C1 segment of cervical spinal cord (tissue), 14 donors: ENCODE measurements around the gene HCN4.
"Not testable (repeated sequence)": the region's sequence is repeated elsewhere in the genome, so short reads cannot be mapped to it uniquely, and the experiment has no call there.

Experiments used
- DNase-seq, 14 donors: peaks; one replicate each; lab custom pipeline; 2025; lab: John Stamatoyannopoulos, UW

The HCN4 gene

DNA sequence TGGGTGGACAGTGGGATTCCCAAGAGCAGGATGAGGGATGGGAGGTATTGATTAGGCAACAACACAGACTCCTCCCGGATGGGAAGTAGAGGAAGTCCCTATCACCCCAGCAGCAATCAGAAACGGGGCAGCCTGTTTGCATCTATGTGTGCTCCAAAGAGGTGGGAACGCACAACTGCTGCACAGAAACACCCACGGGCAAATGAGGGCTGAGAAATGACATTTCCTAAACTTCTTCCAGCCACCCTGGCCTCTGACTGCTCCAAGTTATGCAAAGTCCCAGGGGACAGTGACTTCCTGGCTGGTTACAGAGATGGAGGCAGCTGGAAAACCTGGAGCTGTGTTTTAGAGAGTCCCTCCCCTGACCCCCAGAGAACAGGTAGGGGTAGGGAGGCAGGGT lies 42.6 kb downstream of the HCN4 start:
- DNase-seq, result no peak

DNA sequence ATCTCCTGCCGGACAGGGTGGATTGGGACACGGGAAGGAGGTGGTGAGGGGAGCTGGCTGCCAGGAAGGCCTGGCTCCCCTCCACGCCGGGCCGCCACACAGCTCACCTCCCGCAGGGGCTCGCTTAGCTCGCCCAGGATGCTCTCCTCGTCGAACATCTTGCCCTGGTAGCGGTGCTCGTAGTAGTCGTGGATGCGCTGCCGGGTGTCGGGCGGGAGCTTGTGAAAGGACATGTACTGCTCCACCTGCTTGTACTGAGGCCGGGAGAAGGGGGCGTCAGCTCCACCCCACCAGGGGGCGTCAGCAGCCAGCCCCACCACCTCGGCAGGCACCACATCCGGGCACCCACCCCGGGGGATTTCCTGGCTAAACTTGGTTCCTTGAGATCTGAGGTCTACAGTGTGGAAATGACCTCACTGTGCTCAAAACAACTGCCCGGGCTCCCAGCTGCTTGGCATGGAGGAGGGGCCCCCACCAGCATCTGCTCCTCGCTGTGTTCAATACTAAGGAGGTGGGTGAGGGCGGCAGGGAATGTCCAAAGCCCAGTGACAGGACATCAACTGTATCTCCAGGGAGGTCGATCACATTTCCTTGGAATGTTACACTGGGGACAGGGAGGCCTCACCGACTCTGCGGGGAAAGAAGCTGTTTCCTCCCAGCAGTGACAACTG lies 43.4 kb downstream of the HCN4 start:
- DNase-seq, result no peak

DNA sequence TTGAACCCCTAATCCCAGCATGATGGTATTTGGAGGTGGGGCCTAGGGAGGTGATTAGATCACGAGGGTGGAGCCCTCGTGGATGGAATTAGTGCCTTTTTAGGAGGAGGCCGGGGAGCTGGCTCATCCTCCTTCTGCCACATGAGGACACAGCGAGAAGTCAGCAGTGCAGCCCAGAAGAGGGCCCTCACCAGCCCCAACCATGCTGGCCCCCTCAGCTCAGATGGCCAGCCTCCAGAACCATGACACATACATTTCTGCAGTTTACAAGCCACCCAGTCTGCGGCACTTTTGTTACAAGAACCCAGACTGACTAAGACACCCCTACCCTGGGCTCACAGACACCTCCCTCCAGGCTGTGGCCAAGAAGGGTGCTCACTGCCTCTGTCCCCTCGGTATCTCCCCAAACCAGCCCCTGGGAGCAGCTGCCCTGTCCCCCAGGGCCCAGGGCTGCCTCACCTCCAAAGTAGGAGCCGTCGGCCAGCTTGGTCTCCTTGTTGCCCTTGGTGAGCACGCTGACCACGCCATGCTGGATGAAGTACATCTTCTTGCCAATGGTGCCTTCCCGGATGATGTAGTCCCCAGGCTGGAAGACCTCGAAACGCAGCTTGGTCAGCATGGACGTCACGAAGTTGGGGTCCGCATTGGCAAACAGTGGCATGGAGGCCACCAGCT lies 44.1 kb downstream of the HCN4 start:
- DNase-seq, result no peak

DNA sequence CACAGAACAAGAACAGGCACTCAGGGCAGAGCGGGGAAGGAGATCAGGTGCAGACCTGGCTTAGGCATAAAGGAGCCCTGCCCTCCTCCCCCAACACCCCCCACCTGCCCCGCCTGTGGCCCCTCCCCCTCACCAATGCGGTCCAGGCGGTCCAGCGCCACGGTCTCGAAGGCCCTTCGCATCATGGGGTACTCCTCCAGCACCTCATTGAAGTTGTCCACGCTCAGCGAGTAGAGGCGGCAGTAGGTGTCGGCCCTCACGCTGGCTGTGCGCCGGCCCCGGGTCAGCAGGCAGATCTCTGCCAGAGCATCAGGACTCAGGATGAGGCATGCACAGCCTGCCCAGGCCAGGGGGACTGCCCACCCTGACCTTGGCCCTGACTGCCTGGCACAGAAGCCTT lies 44.8 kb downstream of the HCN4 start:
- DNase-seq, result no peak

DNA sequence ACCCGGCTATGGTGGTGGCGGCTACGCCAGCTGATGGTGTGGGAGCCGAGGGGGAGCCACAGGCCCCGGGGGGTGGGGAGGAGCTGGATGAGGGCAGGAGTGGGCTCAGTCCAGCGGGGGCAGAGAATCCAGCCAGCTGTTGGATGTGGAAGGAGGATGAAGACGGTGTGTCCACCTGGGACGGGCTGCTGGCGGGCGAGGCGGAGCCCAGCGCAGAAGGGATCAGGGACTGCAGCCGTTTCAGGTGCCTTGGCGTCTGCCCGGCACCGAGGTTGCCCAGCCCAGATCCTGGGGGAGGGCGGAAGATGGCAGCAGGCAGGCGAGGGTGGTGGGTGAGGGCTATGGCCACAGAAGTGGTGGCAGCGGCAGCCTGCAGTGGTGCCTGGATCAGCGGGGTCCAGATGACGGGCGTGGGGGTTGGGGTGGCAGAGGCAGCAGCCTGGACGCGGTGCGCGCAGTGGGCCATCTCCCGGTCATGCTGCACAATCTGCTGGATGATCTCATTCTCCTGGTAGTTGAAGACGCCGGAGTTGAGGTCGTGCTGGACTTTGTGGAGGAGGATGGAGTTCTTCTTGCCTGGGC lies 45.3 kb downstream of the HCN4 start:
- DNase-seq, result no peak

DNA sequence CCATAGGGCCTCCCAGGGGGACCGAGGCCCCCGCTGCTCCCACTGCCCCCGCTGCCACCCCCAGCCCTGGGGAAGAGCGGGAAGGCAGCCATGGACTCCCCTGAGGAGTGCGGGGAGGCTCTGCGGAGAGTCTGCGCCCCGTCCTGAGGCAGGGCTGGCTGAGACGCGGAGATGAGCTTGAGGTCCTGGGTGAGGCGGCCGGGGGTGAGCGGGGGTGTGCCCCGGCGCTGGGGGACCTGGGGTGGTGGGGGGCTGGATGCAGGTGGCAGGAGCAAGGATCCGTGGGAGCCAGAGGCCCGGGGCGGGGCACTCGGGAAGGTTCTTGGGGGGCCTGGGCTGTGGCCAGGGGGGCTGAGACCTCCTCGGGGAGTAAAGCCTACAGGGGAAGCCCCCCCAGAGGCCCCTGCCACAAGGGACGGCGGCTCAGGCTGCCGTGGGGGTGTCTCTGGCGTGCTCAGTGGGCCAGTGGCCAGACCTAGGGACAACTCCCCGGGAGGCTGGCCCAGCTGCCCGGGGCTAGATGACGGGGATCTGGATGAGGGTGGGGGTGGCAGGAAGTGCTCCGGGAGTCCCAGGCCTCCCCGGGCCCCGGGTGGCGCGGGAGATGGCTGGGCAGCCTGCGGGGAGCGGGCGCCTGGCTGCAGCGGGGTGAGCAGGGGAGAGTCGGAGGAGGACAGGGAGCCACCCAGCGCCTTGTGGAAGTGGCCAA lies 45.9 kb downstream of the HCN4 start:
- DNase-seq, result peak in 1 of 14 donors; percentile 3

DNA sequence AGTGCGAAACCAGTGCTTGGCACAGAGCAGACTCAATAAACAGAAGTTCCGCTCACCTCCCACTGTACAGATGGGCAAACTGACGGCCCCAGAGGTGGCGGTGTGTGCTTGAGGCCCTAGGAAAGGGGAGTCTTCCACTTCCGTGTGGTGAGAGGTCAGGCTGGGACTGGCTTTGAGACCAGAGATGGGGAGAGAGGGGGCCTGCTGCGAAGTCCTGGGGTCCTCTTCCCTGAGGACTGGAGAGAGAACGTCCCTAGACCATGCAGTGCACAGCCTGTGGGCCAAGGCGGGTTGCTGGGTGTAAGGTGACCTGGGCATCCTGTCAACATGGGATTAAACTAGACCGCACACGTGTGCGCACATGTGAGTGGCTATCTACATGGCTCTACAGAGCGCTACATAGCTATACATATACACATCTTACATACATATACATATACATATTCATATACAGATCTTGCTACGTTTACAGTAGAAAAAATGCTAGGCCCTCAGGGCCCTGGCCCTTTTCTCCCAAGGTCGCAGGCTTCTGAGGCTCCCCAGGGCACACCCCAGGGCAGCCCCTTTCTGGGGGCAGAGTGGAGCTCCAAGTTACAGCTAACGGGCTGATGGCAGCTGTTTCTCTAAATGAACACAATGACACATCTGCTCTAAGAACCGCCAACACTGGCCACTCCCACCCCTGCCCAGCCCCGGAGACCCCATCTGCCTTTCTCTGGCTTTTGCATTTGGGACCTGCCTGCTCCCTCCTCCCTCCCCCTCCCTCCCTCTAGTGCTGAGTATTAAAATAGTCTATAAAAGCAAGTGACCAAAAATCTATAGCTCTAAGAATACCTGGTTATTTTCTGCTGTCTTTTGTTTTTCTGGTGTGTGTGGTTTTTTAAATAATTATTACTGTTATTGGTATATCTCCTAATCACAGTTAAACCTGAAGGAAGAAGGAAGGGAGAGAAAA lies 47.0 kb downstream of the HCN4 start:
- DNase-seq, result no peak

DNA sequence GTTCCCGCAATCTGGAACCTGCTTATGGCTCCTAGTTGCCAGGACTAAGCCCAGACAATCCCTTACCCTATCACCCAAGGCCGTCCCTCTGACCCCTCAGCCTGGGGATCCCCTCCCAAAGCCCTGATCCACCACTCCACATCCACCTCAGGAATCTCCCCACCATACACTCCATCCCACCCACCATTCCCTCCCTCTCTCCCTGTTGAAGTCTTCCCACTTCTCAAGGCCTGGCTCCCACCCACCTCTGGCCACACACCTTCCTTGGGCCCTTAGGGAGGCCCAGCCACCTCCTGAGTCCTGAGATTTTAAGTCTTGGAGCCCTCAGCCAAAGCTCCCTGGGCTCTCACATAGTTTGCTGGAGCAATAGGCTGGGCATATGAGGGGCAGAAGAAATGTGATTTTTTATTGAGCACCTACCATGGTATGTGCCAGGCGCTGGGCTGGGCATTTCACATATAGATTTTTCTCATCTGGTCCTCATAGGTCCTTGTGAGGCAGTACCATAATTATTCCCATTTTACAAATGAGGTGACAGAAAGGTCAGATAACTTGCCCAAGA lies 48.1 kb downstream of the HCN4 start:
- DNase-seq, result no peak

DNA sequence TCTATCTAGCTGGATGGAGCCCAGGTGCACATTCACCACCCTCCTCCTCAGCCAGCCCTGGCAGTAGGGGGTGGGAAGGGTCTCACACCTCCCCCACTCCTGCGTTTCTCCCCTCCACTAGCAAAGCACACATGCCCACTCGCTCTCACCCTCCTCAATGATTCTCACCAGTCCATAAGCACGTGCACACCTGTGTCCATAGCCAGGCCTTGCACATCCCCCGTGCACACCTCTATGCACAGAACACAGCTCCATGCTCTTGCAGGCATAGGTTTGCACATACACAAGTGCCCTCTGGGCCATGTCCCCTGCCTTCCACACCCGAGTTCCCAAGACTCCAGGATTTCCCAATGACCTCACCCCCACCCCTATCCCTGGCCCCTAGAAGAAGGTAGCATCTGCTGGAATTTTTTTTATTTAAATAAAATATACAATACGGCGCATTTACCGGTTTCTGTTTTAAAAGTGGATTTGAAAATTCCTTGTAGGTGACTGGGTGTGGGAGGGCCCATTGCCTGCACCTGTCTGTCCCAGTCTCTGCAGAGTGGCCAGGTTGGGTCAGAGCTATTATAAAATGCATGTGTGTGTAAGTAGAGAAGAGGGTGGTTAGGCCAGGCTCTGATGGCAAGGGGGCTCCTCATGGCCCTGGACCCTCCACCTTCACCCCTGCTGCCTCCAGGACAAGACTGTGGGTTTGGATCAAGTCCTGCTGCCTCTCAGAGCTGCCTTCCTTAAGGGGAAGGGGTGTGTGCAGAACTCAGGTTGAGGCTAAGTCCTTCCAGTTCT lies 49.1 kb downstream of the HCN4 start:
- no peak for DNase-seq

DNA sequence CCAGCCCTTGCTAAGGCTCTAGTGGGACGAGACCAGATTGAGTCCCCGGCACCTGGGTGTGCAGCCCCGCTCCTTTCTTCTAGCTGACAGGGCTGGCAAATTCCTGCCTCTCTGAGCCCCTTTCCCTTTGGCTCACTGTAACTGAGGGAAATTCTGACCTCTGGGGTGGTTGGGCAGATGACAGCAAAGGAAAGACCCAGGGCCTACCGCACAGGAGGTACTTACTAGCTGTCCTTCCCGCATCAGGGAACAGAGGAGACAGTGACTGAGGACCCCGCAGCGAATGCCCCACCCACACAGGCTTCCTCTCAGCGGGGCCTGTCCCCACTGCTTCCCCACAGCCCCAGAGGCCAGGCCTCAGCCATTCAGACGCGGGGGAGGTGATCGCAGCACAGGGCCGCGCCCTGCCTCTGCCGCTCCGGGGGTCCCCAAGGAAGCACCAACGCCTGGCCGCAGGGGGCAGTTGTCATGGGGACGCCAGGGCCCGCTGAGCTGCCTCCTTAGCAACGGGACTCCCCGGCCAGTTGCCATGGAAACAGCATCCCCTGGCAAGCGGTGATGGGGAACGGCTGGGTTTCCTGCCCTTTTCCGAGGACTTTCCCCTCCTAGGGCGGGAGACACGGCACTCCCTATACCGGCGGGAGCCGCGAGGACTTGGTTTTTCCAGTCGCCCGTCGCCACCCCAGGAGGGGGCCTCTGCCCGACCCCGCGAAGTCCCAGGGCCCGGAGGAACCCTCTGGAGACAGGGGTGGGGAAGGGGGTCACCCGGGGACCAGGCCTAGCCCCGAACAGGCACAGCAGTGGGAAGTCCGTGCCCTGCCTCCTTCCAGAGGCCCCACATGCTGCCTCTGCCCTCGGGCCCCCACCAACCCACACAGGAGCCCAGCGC lies 50.1 kb downstream of the HCN4 start:
- DNase-seq, result peak in 1 of 14 donors; percentile 4

DNA sequence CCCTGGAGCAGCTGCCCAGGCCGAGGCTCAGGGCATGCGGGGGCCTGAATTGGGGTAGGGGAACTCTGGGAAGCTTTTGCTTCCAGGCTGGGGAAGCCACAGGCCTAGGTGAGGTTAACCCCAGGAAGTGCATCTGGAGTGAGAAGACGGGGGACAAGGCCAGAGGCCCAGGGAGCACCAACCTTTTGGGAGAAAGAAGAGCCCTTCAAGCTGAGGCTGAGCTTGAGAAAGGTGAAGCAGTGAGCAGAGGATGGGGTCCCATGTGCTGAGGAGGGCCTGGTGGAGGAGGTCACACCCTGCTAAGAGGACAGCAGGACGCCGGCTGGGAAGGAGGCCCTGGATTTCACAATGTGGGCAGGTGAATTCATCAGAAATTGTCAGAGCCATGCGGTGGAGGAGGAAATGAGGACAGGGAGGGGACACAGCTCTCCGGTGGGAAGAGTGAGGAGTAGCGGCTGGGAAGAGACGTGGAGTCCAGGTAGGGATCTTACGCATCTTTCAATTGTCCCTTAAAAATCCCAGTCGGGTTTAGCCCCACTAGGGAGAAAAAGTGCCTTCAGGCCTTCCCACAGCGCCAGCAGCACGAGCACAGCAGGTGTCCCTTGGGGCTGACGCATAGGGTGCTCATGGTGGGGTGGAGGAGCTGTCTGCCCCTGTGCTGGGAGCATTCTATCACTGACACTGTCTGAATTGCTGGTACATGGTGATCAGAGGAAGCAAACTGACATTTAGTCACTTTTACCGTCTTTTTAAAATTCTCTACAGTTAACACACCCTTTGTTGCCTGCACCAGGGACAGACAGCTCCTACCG lies 50.9 kb downstream of the HCN4 start:
- no peak for DNase-seq

DNA sequence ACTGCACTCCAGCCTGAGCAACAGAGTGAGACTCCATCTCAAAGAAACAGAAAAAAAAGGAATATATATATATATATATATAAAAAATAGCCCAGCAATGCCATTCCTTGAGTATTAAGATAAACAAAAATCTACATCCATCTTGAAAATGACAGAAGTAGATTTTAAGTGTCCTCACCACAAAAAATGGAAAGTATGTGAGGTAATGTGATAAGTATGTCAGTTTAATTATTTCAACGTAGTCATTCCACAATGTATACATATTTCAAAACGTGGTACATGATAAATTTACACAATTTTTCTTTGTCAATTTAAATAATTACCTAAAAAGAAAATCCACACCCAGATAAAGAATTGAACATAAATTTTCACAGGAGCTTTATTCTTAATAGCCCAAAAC lies 54.9 kb downstream of the HCN4 start:
- DNase-seq, result no peak

DNA sequence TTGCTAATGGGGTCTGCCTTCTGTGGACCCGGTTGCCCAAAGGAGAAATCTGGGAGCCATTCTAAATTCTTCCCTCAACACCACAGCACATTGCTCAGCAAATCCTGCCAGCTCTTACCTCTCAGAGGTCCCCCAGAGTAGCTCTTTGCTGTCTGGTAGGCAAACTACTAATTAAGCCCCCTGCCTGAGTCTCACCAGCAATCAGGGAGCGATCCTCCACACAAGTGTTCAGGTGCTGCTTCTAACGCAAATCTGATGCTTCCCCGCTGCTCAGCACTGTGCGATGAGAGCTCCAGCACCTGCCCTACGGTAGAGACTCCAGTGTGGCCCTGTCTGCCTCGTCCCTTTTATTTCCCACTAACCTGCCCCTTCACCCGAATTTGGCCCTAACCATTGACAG lies 60.5 kb downstream of the HCN4 start:
- DNase-seq, result no peak

DNA sequence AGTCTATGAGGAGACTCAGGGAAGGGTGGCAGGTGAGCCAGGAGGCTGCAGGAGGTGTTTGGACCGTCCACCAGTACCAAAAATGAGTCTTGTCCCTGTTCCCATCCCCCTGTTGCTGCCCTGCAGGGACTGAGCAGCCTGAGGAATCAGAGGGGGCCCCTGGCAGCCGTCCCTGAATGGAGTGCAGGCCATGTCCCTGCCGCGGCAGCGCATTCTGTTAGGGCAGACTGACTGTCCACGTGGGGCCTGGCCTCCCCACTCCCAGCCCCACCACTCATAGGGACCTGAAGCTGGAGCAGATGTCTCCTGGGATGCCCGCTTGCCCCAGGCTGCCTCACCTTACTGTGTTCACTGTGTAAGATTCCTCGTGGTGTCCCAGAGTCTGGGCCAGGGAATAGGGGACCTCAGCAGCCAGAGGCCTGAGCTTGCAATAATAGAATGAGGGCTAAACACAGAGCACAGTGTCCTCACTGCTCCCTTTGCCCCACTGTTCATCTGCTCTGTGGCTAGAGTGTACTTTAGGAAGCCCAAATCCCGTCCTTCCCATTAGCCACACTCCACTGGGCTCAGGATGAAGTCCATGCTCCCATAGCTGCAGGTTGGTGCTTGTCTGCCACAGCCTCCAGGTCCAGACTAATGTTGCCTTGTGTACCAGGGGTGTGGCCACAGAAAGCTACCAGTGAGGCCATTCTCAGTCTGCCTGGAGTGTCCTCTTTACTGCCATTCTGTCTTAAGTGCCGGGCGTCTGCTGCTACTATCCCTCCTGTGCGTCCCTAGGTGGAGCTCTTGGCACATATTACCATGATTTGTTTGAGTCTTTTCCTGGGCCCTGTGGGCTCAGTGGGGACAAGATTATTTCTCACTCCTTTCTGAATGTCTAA lies 63.2 kb downstream of the HCN4 start:
- peak in 3 of 14 donors; percentile 8 to 52 (median 11) for DNase-seq

DNA sequence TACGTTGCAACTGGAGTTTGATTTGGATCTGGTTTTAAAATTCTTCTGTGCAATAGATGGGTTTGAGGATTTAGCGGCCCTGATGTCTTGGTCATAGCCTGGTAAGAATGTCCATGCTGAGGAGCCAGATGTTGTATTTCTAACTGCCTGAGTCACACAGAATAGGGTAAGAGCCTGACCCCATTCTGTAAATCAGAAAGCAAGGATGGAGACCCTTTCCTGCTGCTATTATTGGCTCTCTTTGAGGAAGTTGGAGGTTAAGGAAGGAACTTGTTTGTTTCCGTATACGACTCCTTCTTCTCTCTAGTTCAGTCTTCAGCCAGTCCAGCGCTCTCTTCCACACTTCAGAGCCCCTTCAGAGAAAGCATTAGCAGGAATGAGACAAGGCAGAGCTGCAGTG lies 65.1 kb downstream of the HCN4 start:
- no peak for DNase-seq

DNA sequence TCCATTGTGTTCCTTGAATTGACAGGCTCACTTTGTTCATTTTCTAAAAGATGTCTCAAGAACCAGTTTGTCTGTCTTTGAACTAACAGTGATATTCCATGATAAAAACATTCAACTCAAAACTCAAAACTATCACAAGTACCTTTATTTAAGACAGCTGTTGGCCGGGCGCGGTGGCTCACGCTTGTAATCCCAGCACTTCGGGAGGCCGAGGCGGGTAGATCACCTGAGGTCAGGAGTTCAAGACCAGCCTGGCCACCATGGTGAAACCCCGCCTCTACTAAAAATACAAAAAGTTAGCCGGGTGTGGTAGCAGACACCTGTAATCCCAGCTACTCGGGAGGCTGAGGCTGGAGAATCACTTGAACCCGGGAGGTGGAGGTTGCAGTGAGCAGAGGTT lies 68.5 kb downstream of the HCN4 start:
- not testable (repeated sequence) for DNase-seq

DNA sequence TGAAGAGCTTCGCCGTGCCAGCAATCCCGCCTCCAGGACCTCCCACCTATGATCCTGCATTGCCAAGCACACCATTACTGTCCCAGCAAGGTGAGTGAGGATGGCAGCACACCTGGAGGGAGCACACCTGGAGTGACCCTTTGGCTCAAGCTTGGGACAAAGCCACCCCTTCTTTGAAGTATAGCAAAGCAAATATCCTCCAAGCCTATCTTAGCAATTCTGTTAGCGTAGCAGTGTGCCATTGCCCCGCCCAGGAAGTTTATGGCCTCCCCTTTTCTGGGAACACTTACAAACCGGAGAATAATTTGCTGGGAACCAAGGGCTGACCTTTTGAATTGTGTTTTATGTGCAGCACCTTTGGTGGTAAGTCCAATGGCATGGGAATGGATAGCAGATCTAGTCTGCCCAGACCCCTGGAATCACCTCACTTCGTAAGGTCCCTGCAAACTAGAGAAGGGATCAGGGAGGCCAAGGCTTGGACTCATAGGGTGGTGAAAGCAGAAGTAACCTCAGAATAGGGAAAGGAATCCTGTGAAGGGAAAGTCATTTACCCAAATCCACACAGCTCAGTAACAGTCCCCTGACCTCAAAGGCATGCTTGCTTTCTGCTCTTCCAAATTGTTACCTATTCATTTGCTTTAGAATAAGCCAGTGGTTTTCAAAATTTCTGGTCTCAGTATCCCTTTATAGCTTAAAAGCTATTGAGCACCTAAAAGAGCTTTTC lies 70.1 kb downstream of the HCN4 start:
- no peak for DNase-seq
